Stimulated activated naive CD8-positive, alpha-beta T cell treated with anti-CD3 and anti-CD28 coated beads, Interleukin-15, Interleukin-2, amounts not matched to agents 100 ng/mL and 50 ng/mL, for 24 hours (primary cell): ENCODE measurements around the gene CHTF18.
"Not testable (repeated sequence)": the region's sequence is repeated elsewhere in the genome, so short reads cannot be mapped to it uniquely, and the experiment has no call there.

ENCODE experiments used
- H3K27ac Mint-ChIP-seq: one replicate; pipeline ENCODE4 v1.8.0; 2021; ENCODE audit warnings: mild to moderate bottlenecking, mixed read lengths
- H3K27me3 Mint-ChIP-seq: one replicate; pipeline ENCODE4 v1.8.0; 2021; ENCODE audit warnings: mixed read lengths
- H3K36me3 Mint-ChIP-seq: one replicate; pipeline ENCODE4 v1.8.0; 2021; ENCODE audit warnings: low read depth, mixed read lengths
- H3K4me1 Mint-ChIP-seq: one replicate; pipeline ENCODE4 v1.8.0; 2021; ENCODE audit warnings: low read depth, mixed read lengths
- H3K4me3 Mint-ChIP-seq: one replicate; pipeline ENCODE4 v1.8.0; 2021; ENCODE audit warnings: mild to moderate bottlenecking, mixed read lengths
- H3K9me3 Mint-ChIP-seq: one replicate; pipeline ENCODE4 v1.8.0; 2021; ENCODE audit warnings: mixed read lengths

Gene CHTF18

DNA sequence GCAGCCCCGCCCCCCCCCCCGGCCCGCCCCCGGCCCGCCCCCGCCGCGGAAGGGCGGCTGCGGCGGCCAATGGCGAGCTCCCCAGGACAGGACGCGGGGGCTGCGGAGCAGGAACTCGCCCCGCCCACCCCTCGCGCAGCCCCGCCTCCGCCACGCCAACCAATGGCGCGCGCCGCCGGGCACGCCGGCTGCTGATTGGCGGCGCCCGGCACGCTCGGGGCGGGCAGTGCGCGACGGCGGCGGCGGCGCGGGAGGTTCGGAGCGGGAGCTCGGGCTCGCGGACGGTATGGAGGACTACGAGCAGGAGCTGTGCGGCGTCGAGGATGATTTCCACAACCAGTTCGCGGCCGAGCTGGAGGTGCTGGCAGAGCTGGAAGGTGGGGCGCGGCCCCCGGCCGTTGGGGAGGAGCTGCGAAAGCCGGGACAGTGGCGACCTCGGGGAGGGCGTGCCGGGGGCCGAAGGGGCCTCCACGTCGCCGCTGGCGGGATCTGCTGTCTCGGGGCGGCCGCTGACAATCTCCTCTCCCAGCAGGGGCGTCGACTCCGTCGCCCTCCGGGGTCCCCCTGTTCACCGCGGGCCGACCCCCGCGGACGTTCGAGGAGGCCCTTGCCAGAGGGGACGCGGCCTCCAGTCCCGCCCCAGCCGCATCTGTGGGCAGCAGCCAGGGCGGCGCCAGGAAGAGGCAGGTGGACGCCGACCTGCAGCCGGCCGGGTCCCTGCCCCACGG lies at the start of gene CHTF18:
Gene CHTF18 (plus strand): TSS at position 222 of the 728 bp plus-strand sequence. CDS start 65 bp downstream, at position 287.
- Mint-ChIP-seq H3K4me3 (peak within 1 kb of the TSS; percentile 88), H3K9me3 (no peaks in the 10 kb centered on the region), H3K27me3 (no peaks in the 10 kb centered on the region), H3K27ac (peak within 1 kb of the TSS; percentile 83), H3K36me3 (peaks cover 10% of the 10 kb centered on the region), H3K4me1 (peaks cover 7% of the 10 kb centered on the region)

DNA sequence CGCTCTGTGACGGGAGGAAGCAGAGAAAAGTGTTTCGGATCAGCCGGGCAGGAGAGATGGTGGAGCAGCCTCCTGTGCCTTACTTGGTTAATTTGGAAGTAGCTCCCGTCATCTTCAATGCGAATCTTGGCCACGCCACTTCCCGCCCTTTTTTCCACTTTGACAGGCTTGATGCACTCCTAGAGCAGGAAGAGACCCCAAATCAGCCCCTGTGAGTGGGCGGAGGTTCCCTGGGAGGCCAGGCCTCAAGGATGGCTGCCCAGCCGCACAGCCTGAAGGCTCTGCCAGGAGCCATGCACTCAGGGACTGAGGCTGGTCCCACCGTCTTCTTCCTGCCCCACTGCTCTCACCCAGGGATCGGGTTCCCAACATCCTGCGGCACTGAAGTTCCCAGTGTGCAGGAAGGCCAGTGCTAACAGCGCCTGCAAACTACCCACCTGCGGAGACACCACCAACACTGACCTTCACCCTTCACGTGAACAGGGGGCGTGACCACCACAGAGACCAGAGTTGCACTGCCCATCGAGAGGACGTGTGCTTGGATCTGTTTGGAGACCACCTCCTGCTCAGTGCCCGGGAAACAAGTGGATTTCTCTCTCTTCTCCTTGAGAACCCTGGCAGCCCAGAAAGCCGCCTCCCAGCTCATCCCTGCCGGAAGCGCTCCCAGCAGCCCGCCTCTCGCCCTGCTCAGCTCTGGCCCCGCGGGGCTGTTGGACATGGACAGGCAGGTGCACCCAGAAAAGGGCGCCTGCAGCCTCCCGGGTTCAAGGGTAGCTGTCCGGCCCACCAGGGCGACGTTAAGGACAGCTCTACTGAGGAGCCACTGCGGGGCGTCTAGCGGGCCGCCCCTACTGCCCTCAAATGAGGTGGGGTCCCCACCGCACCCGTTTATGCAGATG lies 48.6 kb upstream of the CHTF18 start:
- Mint-ChIP-seq H3K27ac (peak overlapping the region; percentile 74), H3K36me3 (peaks cover 19% of the 10 kb centered on the region), H3K27me3 (no peaks in the 10 kb centered on the region), H3K9me3 (no peaks in the 10 kb centered on the region), H3K4me1 (peaks cover 30% of the 10 kb centered on the region), H3K4me3 (peak overlapping the region; percentile 81)

DNA sequence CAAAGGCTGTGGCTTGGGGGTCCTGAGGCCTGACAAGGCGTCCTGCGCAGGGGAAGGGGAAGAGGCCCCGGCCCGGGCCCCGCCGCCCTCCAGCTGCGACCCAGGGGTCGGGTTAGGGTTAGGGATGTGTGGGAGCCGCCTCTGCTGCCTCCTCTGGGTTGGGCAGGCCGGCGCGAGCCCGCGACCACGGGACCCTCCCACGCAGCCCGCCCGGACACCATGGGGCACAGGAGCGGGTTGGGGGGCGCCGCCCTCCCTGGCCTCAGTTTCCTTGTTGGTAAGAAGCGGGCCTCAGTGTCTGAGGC lies 48.0 kb upstream of the CHTF18 start:
- H3K27ac Mint-ChIP-seq: peak overlapping the region; percentile 74
- peak overlapping the region; percentile 81 for H3K4me3 Mint-ChIP-seq
- no peaks in the 10 kb centered on the region for H3K9me3 Mint-ChIP-seq
- H3K4me1 Mint-ChIP-seq: peaks cover 27% of the 10 kb centered on the region
- peaks cover 15% of the 10 kb centered on the region for H3K36me3 Mint-ChIP-seq
- H3K27me3 Mint-ChIP-seq: no peaks in the 10 kb centered on the region

DNA sequence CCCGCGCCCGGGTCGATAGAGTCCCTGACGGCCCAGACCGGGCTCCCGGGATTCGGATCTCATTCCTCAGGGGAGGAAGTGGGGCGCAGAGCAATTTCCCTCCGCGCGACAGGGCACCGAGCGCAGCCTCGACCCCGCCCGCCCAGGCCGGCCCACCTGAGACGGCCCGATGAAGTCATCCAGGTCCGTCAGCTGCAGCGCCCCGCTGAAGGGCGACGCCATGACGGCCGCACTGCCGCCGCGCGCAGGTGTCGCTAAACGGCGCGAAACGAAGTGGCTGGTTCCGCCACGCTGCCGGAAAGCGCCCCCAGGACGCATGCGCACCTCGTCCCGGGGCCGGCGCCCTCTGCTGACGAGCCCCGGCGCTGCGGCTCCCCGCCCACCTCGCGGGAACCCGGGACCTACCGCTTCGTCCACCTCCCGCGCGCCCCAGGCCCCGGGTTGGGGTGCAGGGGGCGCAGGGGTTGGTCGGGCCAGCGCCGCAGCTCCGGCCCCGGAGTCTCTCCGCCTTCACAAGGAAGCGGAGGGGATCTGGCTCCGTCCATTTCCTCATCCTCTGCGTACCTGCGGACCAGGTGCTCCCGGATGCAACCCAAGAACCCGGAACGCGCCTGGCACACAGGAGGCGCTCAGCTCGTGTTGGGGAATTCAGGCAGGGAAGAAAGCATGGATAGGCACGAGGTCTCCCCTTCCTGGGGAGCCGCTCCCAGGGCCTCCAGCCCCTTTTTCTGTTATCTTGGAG lies 47.5 kb upstream of the CHTF18 start, which contains the start of gene CIAO3:
Gene CIAO3 (minus strand): TSS at position 234 of the 742 bp plus-strand sequence. CDS start 12 bp downstream, at position 222.
- Mint-ChIP-seq H3K27me3 (no peaks in the 10 kb centered on the region), H3K4me3 (peak within 1 kb of the TSS; percentile 81), H3K27ac (peak within 1 kb of the TSS; percentile 74), H3K9me3 (no peaks in the 10 kb centered on the region), H3K36me3 (peaks cover 10% of the 10 kb centered on the region), H3K4me1 (peaks cover 22% of the 10 kb centered on the region)

DNA sequence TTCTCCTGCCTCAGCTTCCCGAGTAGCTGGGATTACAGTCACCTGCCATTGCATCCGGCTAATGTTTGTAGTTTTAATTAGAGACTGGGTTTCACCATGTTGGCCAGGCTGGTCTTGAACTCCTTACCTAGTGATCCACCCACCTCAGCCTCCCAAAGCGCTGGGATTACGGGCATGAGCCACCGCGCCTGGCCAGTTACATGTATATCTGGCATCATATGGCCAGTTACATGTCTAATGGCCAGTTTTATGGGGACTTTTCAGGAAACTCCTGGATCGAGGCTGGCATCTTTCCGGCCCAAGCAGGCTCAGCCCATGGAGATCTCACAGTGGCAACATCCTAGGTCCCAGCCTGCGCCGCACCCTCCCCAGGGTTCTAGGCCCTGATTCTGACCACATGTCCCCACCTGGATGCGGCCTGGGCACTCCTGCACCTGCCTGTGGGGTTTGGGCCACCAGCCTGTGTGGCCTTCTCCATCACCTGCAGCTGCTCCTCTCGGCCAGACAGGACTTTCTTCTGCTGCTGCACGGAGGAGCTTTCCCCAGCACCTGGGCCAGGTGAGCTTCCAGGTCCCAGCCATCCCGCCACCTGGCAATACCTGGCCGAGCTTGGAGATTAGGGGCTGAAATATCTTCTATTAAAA lies 46.3 kb upstream of the CHTF18 start:
- no peak overlapping the region for H3K27ac Mint-ChIP-seq
- H3K4me3 Mint-ChIP-seq: peak overlapping the region; percentile 80
- H3K4me1 Mint-ChIP-seq: peaks cover 16% of the 10 kb centered on the region

DNA sequence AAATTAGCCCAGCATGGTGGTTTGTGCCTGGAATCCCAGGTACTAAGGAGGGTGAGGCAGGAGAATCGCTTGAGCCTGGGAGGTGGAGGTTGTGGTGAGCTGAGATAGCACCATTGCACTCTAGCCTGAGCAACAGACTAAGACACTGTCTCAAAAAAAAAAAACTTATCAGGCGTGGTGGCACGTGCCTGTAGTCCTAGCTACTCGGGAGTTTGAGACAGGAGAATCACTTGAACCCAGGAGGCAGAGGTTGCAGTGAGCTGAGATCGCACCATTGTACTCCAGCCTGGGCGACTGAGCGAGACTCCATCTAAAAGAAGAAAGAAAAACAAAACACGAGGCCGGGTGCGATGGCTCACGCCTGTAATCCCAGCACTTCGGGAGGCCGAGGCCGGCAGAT lies 45.5 kb upstream of the CHTF18 start:
- H3K4me3 Mint-ChIP-seq, H3K36me3 Mint-ChIP-seq, H3K9me3 Mint-ChIP-seq: not testable (repeated sequence)

More for the DNA sequence above, 46.3 kb upstream of the CHTF18 start:
- Mint-ChIP-seq H3K36me3 (peaks cover 7% of the 10 kb centered on the region), H3K9me3 (no peaks in the 10 kb centered on the region), H3K27me3 (no peaks in the 10 kb centered on the region)

DNA sequence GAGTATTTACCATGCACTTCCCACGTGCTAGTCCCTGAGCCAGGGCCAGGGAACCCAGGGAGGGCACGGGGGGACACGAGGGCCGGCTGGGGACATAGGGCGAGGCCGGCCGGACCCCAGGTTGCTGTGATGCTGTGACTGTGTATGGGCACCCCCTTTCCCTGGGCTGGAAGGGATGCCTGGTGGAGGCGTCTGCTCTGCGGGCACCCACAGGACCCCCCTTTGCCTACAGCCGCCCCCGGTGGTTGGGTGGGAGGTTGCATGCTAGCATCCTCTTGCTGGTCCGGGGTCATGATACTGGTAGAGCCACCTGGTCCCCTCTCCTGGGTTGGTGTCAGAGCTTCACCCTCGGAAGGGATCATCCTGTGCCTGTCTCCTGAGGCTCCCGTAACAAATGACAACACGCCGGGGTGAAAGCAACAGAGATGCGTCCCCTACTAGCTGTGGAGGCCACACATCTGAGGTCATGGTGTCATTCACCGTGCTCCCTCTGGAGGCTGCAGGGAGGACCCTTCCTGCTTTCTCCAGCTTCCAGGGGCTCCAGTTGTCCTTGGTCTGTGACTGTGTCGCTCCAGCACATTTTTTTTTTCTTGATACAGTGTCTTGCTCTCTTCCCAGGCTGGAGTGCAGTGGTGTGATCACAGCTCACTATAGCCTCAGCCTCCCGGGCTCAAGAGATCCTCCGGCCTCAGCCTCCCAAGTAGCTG lies 44.5 kb upstream of the CHTF18 start:
- Mint-ChIP-seq H3K27me3 (no peaks in the 10 kb centered on the region), H3K4me3 (no peak overlapping the region), H3K4me1 (peaks cover 10% of the 10 kb centered on the region), H3K9me3 (no peaks in the 10 kb centered on the region), H3K36me3 (no peaks in the 10 kb centered on the region), H3K27ac (no peak overlapping the region)

More for the DNA sequence above, 45.5 kb upstream of the CHTF18 start:
- peaks cover 12% of the 10 kb centered on the region for H3K4me1 Mint-ChIP-seq
- H3K27ac Mint-ChIP-seq, H3K27me3 Mint-ChIP-seq: not testable (repeated sequence)

DNA sequence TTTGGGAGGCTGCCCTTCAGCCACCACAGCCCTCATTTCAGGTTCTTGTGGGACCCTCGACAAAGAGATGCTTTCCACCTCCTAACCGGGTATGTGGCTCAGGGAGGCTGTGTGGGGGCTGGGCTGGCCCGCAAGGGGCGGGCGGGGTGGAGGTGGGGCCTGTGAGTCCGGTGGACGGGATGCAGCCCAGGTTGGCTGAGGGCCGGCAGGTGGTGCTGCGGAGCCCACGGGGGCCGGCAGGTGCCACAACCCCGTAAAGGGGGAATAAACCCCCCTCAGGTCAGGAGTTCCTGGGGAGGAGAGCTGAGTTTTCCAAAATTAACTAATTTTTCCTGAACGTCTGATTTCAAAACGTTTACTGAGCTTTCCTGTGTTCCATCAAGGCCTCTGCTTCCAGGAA lies 42.7 kb upstream of the CHTF18 start:
- H3K27me3 Mint-ChIP-seq: no peaks in the 10 kb centered on the region
- no peak overlapping the region for H3K27ac Mint-ChIP-seq
- no peaks in the 10 kb centered on the region for H3K4me1 Mint-ChIP-seq
- no peaks in the 10 kb centered on the region for H3K9me3 Mint-ChIP-seq
- no peak overlapping the region for H3K4me3 Mint-ChIP-seq
- H3K36me3 Mint-ChIP-seq: no peaks in the 10 kb centered on the region

DNA sequence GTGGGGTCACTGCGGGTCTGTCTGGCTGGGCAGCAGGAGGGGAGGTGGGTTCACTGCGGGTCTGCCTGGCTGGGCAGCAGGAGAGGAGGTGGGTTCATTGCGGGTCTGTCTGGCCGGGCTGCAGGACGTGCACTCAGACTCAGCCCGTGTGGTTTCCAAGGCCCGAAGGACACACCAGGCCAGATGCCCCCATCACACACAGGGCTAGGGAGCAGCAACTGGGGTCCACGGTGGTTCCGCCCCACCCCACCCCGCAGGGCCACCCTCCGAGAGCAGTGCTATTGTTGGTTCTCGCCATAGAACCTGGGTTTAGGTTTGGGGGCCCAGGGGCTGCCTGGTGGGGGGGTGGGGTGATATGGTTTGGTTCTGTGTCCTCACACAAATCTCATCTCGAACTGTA lies 41.8 kb upstream of the CHTF18 start:
- H3K27me3 Mint-ChIP-seq: no peaks in the 10 kb centered on the region
- H3K4me1 Mint-ChIP-seq: no peaks in the 10 kb centered on the region
- no peaks in the 10 kb centered on the region for H3K36me3 Mint-ChIP-seq
- H3K9me3 Mint-ChIP-seq: no peaks in the 10 kb centered on the region
- no peak overlapping the region for H3K4me3 Mint-ChIP-seq
- no peak overlapping the region for H3K27ac Mint-ChIP-seq

DNA sequence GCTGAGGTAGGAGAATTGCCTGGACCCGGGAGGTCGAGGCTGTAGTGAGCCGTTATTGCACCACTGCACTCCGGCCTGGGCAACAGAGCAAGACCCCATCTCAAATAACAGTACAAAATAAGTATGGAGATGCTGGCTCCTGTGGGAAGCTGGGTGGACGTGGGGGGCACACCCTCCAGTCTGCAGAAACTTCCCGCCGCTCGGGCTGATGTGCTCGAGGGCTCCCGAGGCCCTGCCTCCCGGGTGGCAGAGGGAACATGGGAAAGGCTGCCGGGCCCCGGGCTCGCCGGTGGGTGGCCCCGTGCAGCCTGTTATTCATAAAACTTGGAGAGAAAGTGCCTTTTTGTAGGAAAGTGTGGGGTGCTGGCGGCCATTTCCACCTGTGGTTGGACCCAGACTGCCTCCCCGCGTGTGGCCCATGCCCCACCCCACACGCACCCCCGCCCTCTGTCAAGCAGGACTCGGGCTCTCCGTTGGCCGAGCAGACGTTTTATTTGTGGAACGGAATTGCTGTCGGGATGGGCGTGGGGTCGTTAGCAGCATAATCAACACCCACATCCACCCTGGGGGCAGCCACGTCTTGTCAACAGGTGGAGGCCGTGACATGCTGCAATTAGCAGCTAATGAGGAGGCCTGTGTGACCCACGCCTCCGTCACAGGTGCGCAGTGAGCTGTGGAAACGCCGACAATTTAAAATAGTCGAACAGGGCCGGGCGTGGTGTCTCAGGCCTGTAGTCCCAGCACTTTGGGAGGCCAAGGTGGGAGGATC lies 40.3 kb upstream of the CHTF18 start:
- no peaks in the 10 kb centered on the region for H3K36me3 Mint-ChIP-seq
- H3K27me3 Mint-ChIP-seq: no peaks in the 10 kb centered on the region
- no peaks in the 10 kb centered on the region for H3K4me1 Mint-ChIP-seq
- H3K9me3 Mint-ChIP-seq: no peaks in the 10 kb centered on the region
- no peak overlapping the region for H3K4me3 Mint-ChIP-seq
- H3K27ac Mint-ChIP-seq: no peak overlapping the region

DNA sequence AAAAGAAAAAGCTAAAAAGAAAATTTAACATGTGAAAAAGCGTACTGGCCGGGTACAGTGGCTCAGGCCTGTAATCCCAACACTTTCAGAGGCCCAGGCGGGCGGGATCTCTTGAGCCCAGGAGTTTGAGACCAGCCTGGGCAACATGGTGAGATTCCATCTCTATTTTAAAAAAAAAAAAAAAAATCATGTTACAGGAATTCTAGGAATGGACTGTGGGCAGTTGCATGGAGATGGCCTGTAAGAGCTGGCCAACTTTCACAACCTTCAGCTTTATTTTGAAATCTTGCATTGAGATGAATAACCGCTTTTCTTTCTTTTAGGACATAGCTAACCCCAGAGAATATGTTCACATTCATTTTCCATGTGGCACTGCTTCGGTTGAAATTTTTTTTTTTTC lies 39.4 kb upstream of the CHTF18 start:
- H3K9me3 Mint-ChIP-seq: no peaks in the 10 kb centered on the region
- no peaks in the 10 kb centered on the region for H3K27me3 Mint-ChIP-seq
- H3K4me3 Mint-ChIP-seq: no peak overlapping the region
- H3K27ac Mint-ChIP-seq: no peak overlapping the region
- H3K36me3 Mint-ChIP-seq: no peaks in the 10 kb centered on the region
- no peaks in the 10 kb centered on the region for H3K4me1 Mint-ChIP-seq

DNA sequence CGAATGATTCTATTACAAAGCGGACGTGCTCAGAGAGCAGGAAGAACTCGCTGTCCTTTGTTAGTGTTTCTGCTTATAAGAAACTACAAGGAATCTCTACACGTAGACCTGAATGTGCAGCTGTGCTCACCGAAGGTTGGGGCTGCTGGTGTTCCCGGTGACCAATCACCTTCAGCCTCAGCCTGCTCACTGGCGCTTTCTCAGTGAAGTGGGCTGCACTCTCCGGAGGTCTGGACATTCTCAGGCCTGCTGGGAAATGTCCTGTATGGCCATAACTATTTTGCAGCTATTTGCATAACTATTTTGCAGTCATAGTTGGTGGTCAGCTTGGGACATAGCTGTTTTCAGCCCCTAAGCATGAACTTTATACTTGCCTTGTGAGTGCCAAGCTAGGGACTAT lies 37.9 kb upstream of the CHTF18 start:
- Mint-ChIP-seq H3K27me3 (no peaks in the 10 kb centered on the region), H3K4me3 (no peak overlapping the region), H3K9me3 (no peaks in the 10 kb centered on the region), H3K27ac (no peak overlapping the region), H3K36me3 (no peaks in the 10 kb centered on the region), H3K4me1 (no peaks in the 10 kb centered on the region)

DNA sequence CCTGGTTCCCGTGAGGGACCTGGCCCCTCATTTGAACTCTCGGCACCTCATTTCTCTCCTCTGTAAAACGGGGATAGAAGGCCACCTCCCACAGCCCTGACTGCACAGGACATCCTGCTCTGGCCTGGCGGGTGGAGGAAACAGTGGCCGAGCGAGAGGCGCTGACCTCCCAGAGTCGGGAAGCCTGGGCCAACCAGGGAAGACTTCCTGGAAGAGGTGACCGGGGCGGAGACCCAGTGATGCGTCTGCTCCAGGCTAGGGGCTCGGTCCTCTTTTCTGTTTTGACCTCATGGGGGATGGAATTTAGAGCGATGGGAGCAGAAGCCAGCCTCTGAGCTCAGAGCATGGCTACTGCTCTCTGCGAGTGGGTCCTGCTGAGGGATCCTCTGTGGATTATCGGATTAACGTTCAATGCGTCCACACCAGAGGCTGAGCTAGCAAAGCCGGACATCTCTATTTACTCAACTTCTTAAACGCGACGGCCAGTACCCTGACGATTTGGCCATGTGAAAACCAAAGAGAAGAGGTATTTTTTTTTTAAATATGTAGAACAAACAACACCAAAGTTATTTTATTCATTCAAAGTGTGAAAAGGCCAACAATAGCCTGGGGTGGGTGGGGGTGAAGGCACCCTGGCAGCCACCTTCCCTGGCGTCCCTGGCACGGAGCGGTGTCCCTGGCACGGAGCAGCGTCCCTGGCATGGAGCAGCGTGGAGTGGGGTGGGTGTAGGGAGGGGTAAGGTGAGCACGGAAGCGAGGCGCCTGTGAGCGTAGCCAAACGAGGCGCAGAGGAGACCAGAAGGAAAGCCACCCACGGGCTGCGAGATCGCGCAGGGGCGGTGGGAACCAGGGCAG lies 37.0 kb upstream of the CHTF18 start:
- Mint-ChIP-seq H3K9me3 (no peaks in the 10 kb centered on the region), H3K4me3 (no peak overlapping the region), H3K27ac (no peak overlapping the region), H3K36me3 (no peaks in the 10 kb centered on the region), H3K27me3 (no peaks in the 10 kb centered on the region), H3K4me1 (no peaks in the 10 kb centered on the region)
